ENCODE results near the gene SGPP2. TPM values are rescaled to one million over a fixed set of nuclear protein-coding genes. Genes with fewer than 3 reads are reported as not detected.

SGPP2 gene
- total and polyA plus RNA-seq, 2 of the 4 experiments (the other 2 are of a cell fraction), result not detected

GRCh38 chr2:222518570-222519381 lies 94.4 kb downstream of the SGPP2 start:
- H2BK120ac ChIP-seq (ENCODE audit: low read depth, low read length), result no peak overlapping the region
- POLR2A ChIA-PET (ENCODE audit: unreplicated experiment), result no interaction called here
- H3K9me3 ChIP-seq (ENCODE audit: control insufficient read depth, insufficient read depth, low read length), result no peaks in the 10 kb centered on the region
- no TSS peak for BruUV-seq (replicated peaks)
- dilution Hi-C loops (cut with HindIII; ENCODE audit: low sequenced_read_pairs, unreplicated experiment), result no loop called here
- no peak overlapping the region for H4K91ac ChIP-seq (ENCODE audit: insufficient read depth, low read depth, low read length)
- no peak overlapping the region for H3K14ac ChIP-seq (replicated peaks; ENCODE audit: low read depth, low read length)
- TF ChIP-seq MAFK (IDR thresholded peaks at IDR 0.05; ENCODE audit: low read depth, low read length), result peak; percentile 83
- no peak for TF ChIP-seq MXI1 (IDR thresholded peaks at IDR 0.05; ENCODE audit: borderline replicate concordance, low read depth, low read length)
- no peak overlapping the region for H3K56ac ChIP-seq (ENCODE audit: extremely low read depth, insufficient read depth, low read length)
- no peak overlapping the region for H2AFZ ChIP-seq (replicated peaks; ENCODE audit: low read length, poor library complexity)
- ATAC-seq (ENCODE audit: low read depth) (peak; percentile 11; the same call in 1 of the 2 replicates), DNase-seq (no peak)
- no peaks in the 10 kb centered on the region for H3K79me1 ChIP-seq (ENCODE audit: low read depth in 1 of 2, low read length in 2 of 2)
- H3K27ac ChIP-seq (ENCODE audit: insufficient read depth, low read length), result no peak overlapping the region
- no peak overlapping the region for H2AK9ac ChIP-seq (replicated peaks; ENCODE audit: low read depth, low read length, poor library complexity)
- no peak overlapping the region for H4K8ac ChIP-seq (ENCODE audit: low read depth in 2 of 2, low read length in 2 of 2)
- H3K4me1 ChIP-seq (ENCODE audit: control insufficient read depth, insufficient read depth, low read length), result no peaks in the 10 kb centered on the region
- no peak overlapping the region for H2BK5ac ChIP-seq (ENCODE audit: low read depth, low read length, poor library complexity, severe bottlenecking)
- no peak overlapping the region for H3K4ac ChIP-seq (ENCODE audit: low read depth, low read length)
- H3K4me3 ChIP-seq (ENCODE audit: insufficient read depth, low read depth, low read length), result no peak overlapping the region
- CTCF ChIA-PET, result interaction anchor here (1.3 kb wide), 1 partner anchor 23 kb away, joined by 3 read pairs; no protein-coding TSS in a partner anchor
- in situ Hi-C loops (cut with MboI; ENCODE audit: low sequenced_read_pairs), result no loop called here
- H3K36me3 ChIP-seq (ENCODE audit: control insufficient read depth, insufficient read depth, low read length), result no peaks in the 10 kb centered on the region
- WGBS, 2 experiments (ENCODE audit: extremely low coverage in 2 of 2, insufficient read length in 1 of 2), result 70% methylated on average over 2 of the region's 8 CpGs; no CpG with 5 or more reads in 1 of the 2 experiments
- no peak overlapping the region for H3K4me2 ChIP-seq (ENCODE audit: low read depth, low read length)
- no peak overlapping the region for H2AK5ac ChIP-seq (ENCODE audit: low read depth, low read length)
- H2BK15ac ChIP-seq (ENCODE audit: low read depth, low read length), result no peak overlapping the region
- no peak overlapping the region for H4K5ac ChIP-seq (ENCODE audit: low read depth, low read length)
- H3K9me1 ChIP-seq (ENCODE audit: insufficient read depth, low read length), result no peaks in the 10 kb centered on the region
- no peaks in the 10 kb centered on the region for H4K20me1 ChIP-seq (ENCODE audit: insufficient read depth, low read length)
- no peak overlapping the region for H2BK20ac ChIP-seq (ENCODE audit: low read depth, low read length)
- no peak overlapping the region for H3K9ac ChIP-seq (ENCODE audit: low read depth, low read length)
- intact Hi-C loops (cut with micrococcal nuclease), result no loop called here
- H3K23ac ChIP-seq (ENCODE audit: low read depth, low read length), result no peak overlapping the region
- no peaks in the 10 kb centered on the region for H3K27me3 ChIP-seq (ENCODE audit: control insufficient read depth, insufficient read depth, low read length)
- no peak overlapping the region for H3K18ac ChIP-seq (ENCODE audit: low read depth, low read length)

All from IMR-90 (cell line).